ENCODE results near the gene FGGY.

The FGGY gene

DNA sequence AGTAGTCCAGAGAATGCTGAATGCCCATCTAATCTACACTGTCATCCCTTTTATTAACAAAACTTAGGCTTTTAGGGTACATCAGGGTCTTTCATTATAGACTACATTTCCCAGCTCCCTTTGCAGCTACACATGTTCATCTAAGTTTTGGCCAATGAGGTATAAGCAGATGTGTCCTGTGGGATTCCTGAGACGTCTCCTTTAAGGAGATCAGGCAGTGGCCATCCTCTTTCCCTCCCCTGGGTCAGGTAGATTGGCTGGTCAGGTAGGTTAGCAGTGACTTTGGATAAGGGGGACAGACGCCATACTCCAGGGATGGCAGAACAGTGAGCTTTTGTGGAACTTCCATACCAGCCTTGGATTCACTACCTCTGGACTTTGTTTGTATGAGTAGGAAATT is 188.3 kb downstream of the FGGY start:
- Histone ChIP-seq H3K36me3 (ENCODE audit: control insufficient read depth in 2 of 2, insufficient read depth in 1 of 2, low read length in 2 of 2) (no peaks in the 10 kb centered on the region), H3K4me1 (ENCODE audit: control insufficient read depth, insufficient read depth, low read length) (0 out of 2 replicates have a peak, but pooled peaks cover 2% of the 10 kb centered on the region), H3K27ac (ENCODE audit: extremely low read depth, low read depth, low read length) (no peak overlapping the region), H3K9me3 (ENCODE audit: control insufficient read depth, insufficient read depth, low read depth, low read length) (no peaks in the 10 kb centered on the region), H3K4me3 (ENCODE audit: low read depth, low read length) (no peak overlapping the region)
- CTCF ChIA-PET, result interaction anchor here (0.6 to 1.3 kb wide), 2 partner anchors 11 to 69 kb away, joined by 3 read pairs; no protein-coding TSS in a partner anchor
- POLR2A ChIA-PET, result no interaction called here
- TF ChIP-seq ZFP3 (tag by site-specific recombination; IDR thresholded peaks at IDR 0.05; ENCODE audit: low read depth) (no peak), ZNF560 (tag by site-specific recombination; IDR thresholded peaks at IDR 0.05; ENCODE audit: borderline replicate concordance) (no peak), ZNF223 (tag by site-specific recombination; IDR thresholded peaks at IDR 0.05) (no peak), ZNF521 (tag by site-specific recombination; IDR thresholded peaks at IDR 0.05) (no peak)
- TF ChIP-seq, protein P1, sequence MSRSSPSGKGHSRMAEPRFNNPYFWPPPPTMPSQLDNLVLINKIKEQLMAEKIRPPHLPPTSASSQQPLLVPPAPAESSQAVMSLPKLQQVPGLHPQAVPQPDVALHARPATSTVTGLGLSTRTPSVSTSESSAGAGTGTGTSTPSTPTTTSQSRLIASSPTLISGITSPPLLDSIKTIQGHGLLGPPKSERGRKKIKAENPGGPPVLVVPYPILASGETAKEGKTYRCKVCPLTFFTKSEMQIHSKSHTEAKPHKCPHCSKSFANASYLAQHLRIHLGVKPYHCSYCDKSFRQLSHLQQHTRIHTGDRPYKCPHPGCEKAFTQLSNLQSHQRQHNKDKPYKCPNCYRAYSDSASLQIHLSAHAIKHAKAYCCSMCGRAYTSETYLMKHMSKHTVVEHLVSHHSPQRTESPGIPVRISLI (tag by site-specific recombination; IDR thresholded peaks at IDR 0.05), result no peak

DNA sequence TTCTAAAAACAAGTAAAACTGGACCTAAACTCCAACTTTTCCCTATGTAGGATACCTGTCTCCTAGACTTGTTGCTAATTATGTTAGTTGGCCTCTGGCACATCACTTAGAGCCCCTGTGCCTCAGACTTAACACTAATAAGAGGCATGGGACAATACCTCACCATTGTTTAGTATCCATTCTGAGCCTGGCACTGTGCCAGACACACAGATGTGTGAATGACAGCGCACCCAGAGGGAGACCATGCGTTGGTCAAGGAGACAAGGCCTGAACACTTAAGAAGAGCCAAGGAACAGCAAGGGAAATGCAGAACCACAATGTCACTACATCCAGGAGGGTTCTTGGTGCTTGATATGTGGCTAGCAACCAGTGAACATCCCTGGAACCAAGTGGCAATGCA is 189.1 kb downstream of the FGGY start:
- 0 out of 2 replicates have a peak, but pooled peaks cover 2% of the 10 kb centered on the region for H3K4me1 ChIP-seq (ENCODE audit: control insufficient read depth, insufficient read depth, low read length)
- no peak overlapping the region for H3K4me3 ChIP-seq (ENCODE audit: low read depth, low read length)
- no peak overlapping the region for H3K27ac ChIP-seq (ENCODE audit: extremely low read depth, low read depth, low read length)
- TF ChIP-seq ZNF544 (tag by site-specific recombination; IDR thresholded peaks at IDR 0.05), result peak; percentile 46; the same call in 1 of the 2 replicates
- TF ChIP-seq, protein P2, sequence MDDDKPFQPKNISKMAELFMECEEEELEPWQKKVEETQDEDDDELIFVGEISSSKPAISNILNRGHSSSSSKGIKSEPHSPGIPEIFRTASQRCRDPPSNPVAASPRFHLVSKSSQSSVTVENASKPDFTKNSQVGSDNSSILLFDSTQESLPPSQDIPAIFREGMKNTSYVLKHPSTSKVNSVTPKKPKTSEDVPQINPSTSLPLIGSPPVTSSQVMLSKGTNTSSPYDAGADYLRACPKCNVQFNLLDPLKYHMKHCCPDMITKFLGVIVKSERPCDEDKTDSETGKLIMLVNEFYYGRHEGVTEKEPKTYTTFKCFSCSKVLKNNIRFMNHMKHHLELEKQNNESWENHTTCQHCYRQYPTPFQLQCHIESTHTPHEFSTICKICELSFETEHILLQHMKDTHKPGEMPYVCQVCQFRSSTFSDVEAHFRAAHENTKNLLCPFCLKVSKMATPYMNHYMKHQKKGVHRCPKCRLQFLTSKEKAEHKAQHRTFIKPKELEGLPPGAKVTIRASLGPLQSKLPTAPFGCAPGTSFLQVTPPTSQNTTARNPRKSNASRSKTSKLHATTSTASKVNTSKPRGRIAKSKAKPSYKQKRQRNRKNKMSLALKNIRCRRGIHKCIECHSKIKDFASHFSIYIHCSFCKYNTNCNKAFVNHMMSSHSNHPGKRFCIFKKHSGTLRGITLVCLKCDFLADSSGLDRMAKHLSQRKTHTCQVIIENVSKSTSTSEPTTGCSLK (tag by site-specific recombination; IDR thresholded peaks at IDR 0.05), result no peak
- no peaks in the 10 kb centered on the region for H3K36me3 ChIP-seq (ENCODE audit: control insufficient read depth in 2 of 2, insufficient read depth in 1 of 2, low read length in 2 of 2)
- no peaks in the 10 kb centered on the region for H3K9me3 ChIP-seq (ENCODE audit: control insufficient read depth, insufficient read depth, low read depth, low read length)
- ChIA-PET CTCF (interaction anchor here (0.6 to 1.3 kb wide), 2 partner anchors 10 to 70 kb away, joined by 3 read pairs; no protein-coding TSS in a partner anchor), POLR2A (interaction anchor here (1.2 kb wide), 1 partner anchor 16 kb away, joined by 3 read pairs; no protein-coding TSS in a partner anchor)

DNA sequence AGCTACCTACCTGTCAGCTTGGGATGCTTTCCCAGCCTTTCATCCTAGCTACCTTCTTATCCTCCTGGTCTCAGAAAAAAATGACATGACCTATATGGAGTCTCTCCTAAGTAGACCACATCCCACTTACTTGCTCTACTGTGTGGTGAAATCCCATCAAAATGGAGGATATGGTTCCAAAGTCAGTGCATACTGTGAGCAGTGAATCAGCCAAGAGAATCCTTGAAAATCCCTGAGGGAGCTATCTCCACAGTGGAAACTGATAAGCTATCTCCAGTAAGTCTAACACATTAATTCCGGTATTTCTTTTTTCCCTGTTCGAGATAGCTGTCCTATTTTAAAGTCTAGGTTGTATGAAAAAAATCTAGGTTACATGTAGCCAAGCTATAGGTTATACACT is 189.7 kb downstream of the FGGY start:
- Histone ChIP-seq H3K4me1 (ENCODE audit: control insufficient read depth, insufficient read depth, low read length) (0 out of 2 replicates have a peak, but pooled peaks cover 2% of the 10 kb centered on the region), H3K9me3 (ENCODE audit: control insufficient read depth, insufficient read depth, low read depth, low read length) (no peaks in the 10 kb centered on the region), H3K27ac (ENCODE audit: extremely low read depth, low read depth, low read length) (no peak overlapping the region), H3K4me3 (ENCODE audit: low read depth, low read length) (no peak overlapping the region), H3K36me3 (ENCODE audit: control insufficient read depth in 2 of 2, insufficient read depth in 1 of 2, low read length in 2 of 2) (no peaks in the 10 kb centered on the region)
- TF ChIP-seq, protein P3, sequence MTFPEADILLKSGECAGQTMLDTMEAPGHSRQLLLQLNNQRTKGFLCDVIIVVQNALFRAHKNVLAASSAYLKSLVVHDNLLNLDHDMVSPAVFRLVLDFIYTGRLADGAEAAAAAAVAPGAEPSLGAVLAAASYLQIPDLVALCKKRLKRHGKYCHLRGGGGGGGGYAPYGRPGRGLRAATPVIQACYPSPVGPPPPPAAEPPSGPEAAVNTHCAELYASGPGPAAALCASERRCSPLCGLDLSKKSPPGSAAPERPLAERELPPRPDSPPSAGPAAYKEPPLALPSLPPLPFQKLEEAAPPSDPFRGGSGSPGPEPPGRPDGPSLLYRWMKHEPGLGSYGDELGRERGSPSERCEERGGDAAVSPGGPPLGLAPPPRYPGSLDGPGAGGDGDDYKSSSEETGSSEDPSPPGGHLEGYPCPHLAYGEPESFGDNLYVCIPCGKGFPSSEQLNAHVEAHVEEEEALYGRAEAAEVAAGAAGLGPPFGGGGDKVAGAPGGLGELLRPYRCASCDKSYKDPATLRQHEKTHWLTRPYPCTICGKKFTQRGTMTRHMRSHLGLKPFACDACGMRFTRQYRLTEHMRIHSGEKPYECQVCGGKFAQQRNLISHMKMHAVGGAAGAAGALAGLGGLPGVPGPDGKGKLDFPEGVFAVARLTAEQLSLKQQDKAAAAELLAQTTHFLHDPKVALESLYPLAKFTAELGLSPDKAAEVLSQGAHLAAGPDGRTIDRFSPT (tag by site-specific recombination; IDR thresholded peaks at IDR 0.05), result no peak
- TF ChIP-seq ZNF623 (tag by site-specific recombination; IDR thresholded peaks at IDR 0.05) (no peak), ZNF624 (tag by site-specific recombination; IDR thresholded peaks at IDR 0.05) (no peak)
- POLR2A ChIA-PET, result interaction anchor here (1.2 kb wide), 1 partner anchor 16 kb away, joined by 3 read pairs; no protein-coding TSS in a partner anchor
- CTCF ChIA-PET, result interaction anchor here (1.4 kb wide), 1 partner anchor 213 kb away, joined by 5 read pairs; no protein-coding TSS in a partner anchor

DNA sequence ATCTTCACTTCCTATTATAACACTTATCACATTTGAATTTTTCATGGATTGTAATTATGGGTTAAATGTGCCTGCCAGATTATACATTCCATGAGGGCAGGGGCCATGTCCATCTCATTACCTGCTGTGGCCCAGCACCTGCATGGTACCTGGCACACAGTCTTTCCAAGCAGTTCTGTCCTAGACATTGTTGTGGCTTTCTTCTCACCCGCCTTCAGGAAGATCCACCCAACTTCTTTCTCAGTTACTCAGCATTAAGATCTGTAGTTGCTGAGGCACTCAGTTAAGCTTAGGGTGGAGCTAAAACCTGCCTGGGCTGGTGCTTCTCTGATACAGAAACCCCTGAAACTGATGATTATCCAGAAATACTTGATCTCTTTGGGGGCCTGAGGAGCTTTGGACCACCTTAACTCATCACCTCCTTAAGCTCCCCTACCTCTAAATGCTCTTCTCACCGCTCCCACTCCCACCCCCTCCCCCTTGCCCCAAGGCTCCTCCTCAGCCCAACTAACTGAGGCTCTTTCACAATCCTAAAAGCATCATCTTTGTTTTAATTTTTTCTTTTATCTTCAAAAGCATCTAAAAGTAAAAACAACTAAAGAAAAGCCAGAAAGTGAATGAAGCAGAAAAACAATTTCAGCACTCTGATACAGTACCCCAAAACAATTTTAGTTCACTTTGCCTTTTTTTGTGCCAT is 190.6 kb downstream of the FGGY start:
- no peaks in the 10 kb centered on the region for H3K9me3 ChIP-seq (ENCODE audit: control insufficient read depth, insufficient read depth, low read depth, low read length)
- H3K4me1 ChIP-seq (ENCODE audit: control insufficient read depth, insufficient read depth, low read length), result no peaks in the 10 kb centered on the region
- H3K27ac ChIP-seq (ENCODE audit: extremely low read depth, low read depth, low read length), result no peak overlapping the region
- H3K36me3 ChIP-seq (ENCODE audit: control insufficient read depth in 2 of 2, insufficient read depth in 1 of 2, low read length in 2 of 2), result no peaks in the 10 kb centered on the region
- ChIA-PET CTCF (interaction anchor here (1.4 kb wide), 1 partner anchor 212 kb away, joined by 5 read pairs; no protein-coding TSS in a partner anchor), POLR2A (interaction anchor here (1.2 kb wide), 1 partner anchor 15 kb away, joined by 3 read pairs; no protein-coding TSS in a partner anchor)
- no peak overlapping the region for H3K4me3 ChIP-seq (ENCODE audit: low read depth, low read length)
- TF ChIP-seq IKZF3 (tag by site-specific recombination; IDR thresholded peaks at IDR 0.05), result no peak
- TF ChIP-seq ZNF548 (tag by site-specific recombination; IDR thresholded peaks at IDR 0.05), result no peak
- TF ChIP-seq, protein P4, sequence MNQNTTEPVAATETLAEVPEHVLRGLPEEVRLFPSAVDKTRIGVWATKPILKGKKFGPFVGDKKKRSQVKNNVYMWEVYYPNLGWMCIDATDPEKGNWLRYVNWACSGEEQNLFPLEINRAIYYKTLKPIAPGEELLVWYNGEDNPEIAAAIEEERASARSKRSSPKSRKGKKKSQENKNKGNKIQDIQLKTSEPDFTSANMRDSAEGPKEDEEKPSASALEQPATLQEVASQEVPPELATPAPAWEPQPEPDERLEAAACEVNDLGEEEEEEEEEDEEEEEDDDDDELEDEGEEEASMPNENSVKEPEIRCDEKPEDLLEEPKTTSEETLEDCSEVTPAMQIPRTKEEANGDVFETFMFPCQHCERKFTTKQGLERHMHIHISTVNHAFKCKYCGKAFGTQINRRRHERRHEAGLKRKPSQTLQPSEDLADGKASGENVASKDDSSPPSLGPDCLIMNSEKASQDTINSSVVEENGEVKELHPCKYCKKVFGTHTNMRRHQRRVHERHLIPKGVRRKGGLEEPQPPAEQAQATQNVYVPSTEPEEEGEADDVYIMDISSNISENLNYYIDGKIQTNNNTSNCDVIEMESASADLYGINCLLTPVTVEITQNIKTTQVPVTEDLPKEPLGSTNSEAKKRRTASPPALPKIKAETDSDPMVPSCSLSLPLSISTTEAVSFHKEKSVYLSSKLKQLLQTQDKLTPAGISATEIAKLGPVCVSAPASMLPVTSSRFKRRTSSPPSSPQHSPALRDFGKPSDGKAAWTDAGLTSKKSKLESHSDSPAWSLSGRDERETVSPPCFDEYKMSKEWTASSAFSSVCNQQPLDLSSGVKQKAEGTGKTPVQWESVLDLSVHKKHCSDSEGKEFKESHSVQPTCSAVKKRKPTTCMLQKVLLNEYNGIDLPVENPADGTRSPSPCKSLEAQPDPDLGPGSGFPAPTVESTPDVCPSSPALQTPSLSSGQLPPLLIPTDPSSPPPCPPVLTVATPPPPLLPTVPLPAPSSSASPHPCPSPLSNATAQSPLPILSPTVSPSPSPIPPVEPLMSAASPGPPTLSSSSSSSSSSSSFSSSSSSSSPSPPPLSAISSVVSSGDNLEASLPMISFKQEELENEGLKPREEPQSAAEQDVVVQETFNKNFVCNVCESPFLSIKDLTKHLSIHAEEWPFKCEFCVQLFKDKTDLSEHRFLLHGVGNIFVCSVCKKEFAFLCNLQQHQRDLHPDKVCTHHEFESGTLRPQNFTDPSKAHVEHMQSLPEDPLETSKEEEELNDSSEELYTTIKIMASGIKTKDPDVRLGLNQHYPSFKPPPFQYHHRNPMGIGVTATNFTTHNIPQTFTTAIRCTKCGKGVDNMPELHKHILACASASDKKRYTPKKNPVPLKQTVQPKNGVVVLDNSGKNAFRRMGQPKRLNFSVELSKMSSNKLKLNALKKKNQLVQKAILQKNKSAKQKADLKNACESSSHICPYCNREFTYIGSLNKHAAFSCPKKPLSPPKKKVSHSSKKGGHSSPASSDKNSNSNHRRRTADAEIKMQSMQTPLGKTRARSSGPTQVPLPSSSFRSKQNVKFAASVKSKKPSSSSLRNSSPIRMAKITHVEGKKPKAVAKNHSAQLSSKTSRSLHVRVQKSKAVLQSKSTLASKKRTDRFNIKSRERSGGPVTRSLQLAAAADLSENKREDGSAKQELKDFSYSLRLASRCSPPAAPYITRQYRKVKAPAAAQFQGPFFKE (tag by site-specific recombination; IDR thresholded peaks at IDR 0.05; ENCODE audit: borderline replicate concordance), result no peak

Measured in HEK293 (cell line).